ENCODE measurements around the gene BTLA. TPM values are rescaled to one million over a fixed set of nuclear protein-coding genes. Genes with fewer than 3 reads are reported as not detected.

The BTLA gene
- polyA plus RNA-seq, 1 donor from 2014 or later: not detected

DNA sequence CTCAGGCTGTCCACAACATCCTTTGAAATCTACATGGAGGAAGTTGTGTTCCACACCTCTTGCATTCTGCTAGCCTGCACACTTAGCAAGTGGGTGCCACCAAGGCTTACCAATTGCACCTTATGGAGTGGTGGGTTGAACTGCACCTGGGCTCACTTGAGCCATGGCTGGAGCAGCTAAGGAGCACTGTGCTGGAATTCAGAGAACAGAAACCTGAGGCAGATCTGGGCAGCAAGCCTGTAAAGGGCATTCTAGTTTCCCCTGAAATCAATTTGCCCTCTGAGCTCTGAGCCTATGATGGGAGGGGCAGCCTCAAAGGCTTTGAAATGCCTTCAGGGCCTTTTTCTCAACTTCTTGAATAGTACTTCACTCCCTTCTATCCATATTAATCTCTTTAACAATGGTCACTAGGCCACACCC lies 18.0 kb downstream of the BTLA start:
- Histone ChIP-seq H3K9me3 (ENCODE audit: low read length) (no peaks in the 10 kb centered on the region), H3K4me3 (ENCODE audit: low read length) (no peak overlapping the region), H3F3A (ENCODE audit: insufficient read depth, low read length, poor library complexity, severe bottlenecking) (no peaks in the 10 kb centered on the region), H3K79me2 (replicated peaks; ENCODE audit: insufficient read depth, low read length) (no peaks in the 10 kb centered on the region), H4K20me1 (ENCODE audit: insufficient read depth) (no peaks in the 10 kb centered on the region), H3K9ac (ENCODE audit: low read length) (no peak overlapping the region), H3K36me3 (ENCODE audit: insufficient read depth, low read length) (no peaks in the 10 kb centered on the region), H3K4me2 (ENCODE audit: low read length) (no peak overlapping the region), H3K27ac (ENCODE audit: low read length) (no peak overlapping the region), H3K9me2 (ENCODE audit: insufficient read depth, low read length) (no peaks in the 10 kb centered on the region), H2AFZ (ENCODE audit: low read depth, low read length) (no peak overlapping the region), H3K27me3 (ENCODE audit: insufficient read depth, low read depth, low read length) (no peaks in the 10 kb centered on the region)
- TF ChIP-seq TAF1 (IDR thresholded peaks at IDR 0.05; ENCODE audit: low read depth) (no peak), MXI1 (conservative IDR thresholded peaks at IDR 0.05; ENCODE audit: poor library complexity, severe bottlenecking) (no peak), EP300 (conservative IDR thresholded peaks at IDR 0.05; ENCODE audit: poor library complexity, severe bottlenecking) (no peak), POLR2AphosphoS5 (IDR thresholded peaks at IDR 0.05) (no peak), EZH2 (IDR thresholded peaks at IDR 0.05; ENCODE audit: borderline replicate concordance, insufficient read depth, low read length, poor library complexity, severe bottlenecking) (no peak), RAD21 (conservative IDR thresholded peaks at IDR 0.05) (no peak), SMC3 (conservative IDR thresholded peaks at IDR 0.05; ENCODE audit: poor library complexity) (no peak)
- TF ChIP-seq, protein P1, sequence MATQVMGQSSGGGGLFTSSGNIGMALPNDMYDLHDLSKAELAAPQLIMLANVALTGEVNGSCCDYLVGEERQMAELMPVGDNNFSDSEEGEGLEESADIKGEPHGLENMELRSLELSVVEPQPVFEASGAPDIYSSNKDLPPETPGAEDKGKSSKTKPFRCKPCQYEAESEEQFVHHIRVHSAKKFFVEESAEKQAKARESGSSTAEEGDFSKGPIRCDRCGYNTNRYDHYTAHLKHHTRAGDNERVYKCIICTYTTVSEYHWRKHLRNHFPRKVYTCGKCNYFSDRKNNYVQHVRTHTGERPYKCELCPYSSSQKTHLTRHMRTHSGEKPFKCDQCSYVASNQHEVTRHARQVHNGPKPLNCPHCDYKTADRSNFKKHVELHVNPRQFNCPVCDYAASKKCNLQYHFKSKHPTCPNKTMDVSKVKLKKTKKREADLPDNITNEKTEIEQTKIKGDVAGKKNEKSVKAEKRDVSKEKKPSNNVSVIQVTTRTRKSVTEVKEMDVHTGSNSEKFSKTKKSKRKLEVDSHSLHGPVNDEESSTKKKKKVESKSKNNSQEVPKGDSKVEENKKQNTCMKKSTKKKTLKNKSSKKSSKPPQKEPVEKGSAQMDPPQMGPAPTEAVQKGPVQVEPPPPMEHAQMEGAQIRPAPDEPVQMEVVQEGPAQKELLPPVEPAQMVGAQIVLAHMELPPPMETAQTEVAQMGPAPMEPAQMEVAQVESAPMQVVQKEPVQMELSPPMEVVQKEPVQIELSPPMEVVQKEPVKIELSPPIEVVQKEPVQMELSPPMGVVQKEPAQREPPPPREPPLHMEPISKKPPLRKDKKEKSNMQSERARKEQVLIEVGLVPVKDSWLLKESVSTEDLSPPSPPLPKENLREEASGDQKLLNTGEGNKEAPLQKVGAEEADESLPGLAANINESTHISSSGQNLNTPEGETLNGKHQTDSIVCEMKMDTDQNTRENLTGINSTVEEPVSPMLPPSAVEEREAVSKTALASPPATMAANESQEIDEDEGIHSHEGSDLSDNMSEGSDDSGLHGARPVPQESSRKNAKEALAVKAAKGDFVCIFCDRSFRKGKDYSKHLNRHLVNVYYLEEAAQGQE (IDR thresholded peaks at IDR 0.05; ENCODE audit: borderline replicate concordance): no peak
- TF ChIP-seq, protein P2, sequence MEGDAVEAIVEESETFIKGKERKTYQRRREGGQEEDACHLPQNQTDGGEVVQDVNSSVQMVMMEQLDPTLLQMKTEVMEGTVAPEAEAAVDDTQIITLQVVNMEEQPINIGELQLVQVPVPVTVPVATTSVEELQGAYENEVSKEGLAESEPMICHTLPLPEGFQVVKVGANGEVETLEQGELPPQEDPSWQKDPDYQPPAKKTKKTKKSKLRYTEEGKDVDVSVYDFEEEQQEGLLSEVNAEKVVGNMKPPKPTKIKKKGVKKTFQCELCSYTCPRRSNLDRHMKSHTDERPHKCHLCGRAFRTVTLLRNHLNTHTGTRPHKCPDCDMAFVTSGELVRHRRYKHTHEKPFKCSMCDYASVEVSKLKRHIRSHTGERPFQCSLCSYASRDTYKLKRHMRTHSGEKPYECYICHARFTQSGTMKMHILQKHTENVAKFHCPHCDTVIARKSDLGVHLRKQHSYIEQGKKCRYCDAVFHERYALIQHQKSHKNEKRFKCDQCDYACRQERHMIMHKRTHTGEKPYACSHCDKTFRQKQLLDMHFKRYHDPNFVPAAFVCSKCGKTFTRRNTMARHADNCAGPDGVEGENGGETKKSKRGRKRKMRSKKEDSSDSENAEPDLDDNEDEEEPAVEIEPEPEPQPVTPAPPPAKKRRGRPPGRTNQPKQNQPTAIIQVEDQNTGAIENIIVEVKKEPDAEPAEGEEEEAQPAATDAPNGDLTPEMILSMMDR (IDR thresholded peaks at IDR 0.05; ENCODE audit: poor library complexity, severe bottlenecking): no peak

DNA sequence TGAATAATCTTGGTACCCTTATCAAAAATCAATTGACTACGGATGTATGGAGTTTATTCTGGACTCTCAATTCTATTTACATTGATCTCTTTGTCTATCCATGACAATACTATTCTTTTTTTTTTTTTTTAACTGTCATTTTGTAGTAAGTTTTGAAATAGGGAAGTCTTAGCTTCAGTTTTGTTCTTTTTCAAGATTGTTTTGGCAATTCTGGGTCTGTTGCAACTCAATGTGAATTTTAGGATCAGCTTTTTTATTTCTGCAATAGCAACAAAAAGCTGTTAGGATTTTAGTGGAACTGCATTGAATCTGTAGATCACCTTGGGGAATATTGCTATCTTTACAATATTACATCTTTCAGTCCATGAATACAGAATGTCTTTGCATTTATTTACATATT lies 21.4 kb downstream of the BTLA start:
- Histone ChIP-seq H4K20me1 (ENCODE audit: insufficient read depth) (no peaks in the 10 kb centered on the region), H3K9me3 (ENCODE audit: low read length) (no peaks in the 10 kb centered on the region), H3K4me3 (ENCODE audit: low read length) (no peak overlapping the region), H3K36me3 (ENCODE audit: insufficient read depth, low read length) (no peaks in the 10 kb centered on the region), H3F3A (ENCODE audit: insufficient read depth, low read length, poor library complexity, severe bottlenecking) (no peaks in the 10 kb centered on the region), H3K27me3 (ENCODE audit: insufficient read depth, low read depth, low read length) (no peaks in the 10 kb centered on the region), H3K9ac (ENCODE audit: low read length) (no peak overlapping the region), H3K27ac (ENCODE audit: low read length) (no peak overlapping the region), H3K4me2 (ENCODE audit: low read length) (no peak overlapping the region), H3K9me2 (ENCODE audit: insufficient read depth, low read length) (no peaks in the 10 kb centered on the region), H3K79me2 (replicated peaks; ENCODE audit: insufficient read depth, low read length) (no peaks in the 10 kb centered on the region), H2AFZ (ENCODE audit: low read depth, low read length) (no peak overlapping the region)
- TF ChIP-seq MXI1 (conservative IDR thresholded peaks at IDR 0.05; ENCODE audit: poor library complexity, severe bottlenecking): no peak
- TF ChIP-seq, protein P1 (IDR thresholded peaks at IDR 0.05; ENCODE audit: borderline replicate concordance): no peak
- no peak for TF ChIP-seq TAF1 (IDR thresholded peaks at IDR 0.05; ENCODE audit: low read depth)
- TF ChIP-seq EZH2 (IDR thresholded peaks at IDR 0.05; ENCODE audit: borderline replicate concordance, insufficient read depth, low read length, poor library complexity, severe bottlenecking): no peak
- TF ChIP-seq, protein P2 (IDR thresholded peaks at IDR 0.05; ENCODE audit: poor library complexity, severe bottlenecking): no peak

All from neural cell (in vitro differentiated cells).